ENCODE results near the gene POLR2J.
"Not testable (repeated sequence)": the region's sequence is repeated elsewhere in the genome, so short reads cannot be mapped to it uniquely, and the experiment has no call there.

POLR2J gene

DNA sequence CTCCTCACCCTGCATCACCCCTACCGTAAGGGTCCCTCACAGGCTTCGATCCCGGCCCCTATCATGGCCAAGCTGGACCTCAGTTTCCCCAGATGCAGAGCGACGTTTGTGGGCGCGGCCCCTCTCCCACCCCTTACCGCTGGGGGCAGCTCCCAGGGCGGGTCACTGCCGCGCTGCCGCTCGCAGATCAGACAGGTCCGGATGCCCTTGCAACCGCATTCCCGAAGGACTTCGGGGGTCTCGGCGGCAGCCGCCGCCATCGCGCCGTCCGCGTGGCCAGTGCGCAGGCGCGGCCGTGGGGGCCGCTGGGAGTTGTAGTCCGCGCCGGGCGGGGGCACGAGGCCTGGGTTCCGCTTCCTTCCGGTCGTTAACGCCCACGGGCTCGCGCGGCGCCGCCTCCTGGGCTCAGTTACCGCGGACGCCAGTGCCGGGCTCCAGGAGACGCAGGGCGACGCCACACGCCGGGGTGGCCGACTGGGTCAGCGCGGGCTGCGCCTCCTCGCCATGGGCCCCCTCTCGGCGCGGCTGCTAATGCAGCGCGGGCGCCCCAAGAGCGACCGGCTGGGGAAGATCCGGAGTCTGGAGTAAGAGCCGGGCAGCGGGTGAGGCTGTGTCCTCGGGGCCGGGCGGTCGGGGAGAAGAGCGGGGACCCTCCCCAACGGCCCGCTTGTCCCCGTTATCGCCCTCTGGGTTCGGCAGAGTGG, 14.0 kb downstream of the POLR2J start, which contains the start of the genes ALKBH4 and LRWD1:
TSS of gene ALKBH4 (minus strand) at position 287 of the 704 bp plus-strand sequence. CDS start at position 260, 27 bp downstream.
TSS of gene LRWD1 (plus strand) at position 408 of the 704 bp plus-strand sequence. CDS start at position 505, 97 bp downstream.
- peak; percentile 53 for DNase-seq

GRCh38 chr7:102463841-102464576, 14.7 kb downstream of the POLR2J start:
- DNase-seq = no peak

- no peak for DNase-seq
Observed at GRCh38 chr7:102460467-102460866, 18.3 kb downstream of the POLR2J start.

DNA sequence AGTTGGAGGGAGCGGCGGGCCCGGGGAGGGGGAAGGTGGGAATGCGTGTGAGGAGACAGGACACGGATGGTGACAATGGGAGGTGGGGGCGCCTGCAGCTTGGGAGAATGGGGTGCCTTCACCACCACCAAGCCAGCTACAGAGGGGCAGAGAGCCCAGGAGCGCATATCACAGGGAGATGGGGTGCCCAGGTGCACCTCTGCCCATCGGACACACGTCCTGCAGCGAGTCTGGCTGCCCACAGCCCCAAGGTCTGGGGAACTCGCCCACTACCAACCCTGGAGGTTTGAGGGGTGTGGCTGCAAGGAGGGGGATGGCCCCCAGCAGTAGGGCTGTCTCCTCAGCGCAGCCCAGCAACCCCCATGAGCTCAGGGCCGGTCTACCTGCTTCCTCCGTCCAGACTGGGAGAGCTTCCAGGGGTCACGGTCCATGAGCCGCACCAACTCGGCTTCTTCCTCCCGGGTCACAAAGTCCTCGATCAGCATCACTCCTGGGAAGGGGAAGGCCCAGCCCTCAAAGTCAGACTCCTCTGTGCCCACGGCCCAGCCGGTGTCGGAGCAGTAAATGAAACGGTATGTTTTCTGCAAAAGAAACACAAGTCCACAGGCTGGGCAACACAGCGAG, 19.4 kb downstream of the POLR2J start:
- DNase-seq = no peak

DNA sequence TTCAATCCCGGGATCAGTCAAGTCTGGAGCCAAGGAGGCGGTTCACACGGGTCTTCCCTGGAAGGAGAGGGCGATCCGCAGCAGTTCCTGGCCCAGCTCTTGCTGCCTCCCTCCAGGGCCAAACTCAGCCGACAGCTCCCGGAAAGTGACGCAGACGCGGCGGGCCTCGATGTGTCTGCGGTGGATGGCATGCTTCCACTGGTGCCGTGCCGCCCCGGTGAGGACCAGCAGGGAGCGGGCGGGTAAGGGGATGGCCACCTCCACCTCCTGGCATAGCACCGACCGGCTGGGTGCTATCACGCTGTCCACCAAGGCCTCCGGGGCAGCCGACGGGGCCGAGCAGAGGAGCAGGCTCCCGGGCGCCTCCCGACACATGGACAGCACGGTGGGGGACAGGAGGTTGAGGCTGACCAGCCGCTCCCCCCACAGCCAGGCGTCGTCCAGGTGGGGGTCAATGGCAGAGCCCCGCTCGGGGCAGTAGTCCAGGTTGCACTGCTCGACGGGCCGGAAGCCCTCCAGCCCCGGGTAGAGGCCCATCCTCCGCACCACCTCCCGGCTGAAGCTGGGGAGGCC, 21.3 kb downstream of the POLR2J start:
- DNase-seq = no peak

DNA sequence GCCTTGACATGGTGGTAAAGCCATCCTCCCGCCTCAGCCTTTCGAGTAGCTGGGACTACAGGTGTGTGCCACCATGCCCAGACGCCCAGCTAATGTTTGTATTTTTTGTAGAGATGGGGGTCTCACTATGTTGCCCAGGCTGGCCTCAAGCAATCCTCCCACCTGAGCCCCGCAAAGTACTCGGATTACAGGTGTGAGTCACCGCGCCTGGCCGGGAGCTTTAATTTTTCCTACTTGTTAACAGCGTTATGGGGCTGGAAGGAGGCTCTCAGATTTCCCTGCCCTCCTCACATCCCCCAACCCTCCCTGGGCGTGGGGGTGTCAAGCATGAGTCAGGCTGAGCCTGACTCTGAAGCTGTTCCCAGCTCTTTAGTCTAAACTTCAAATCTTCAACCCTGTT, 22.4 kb downstream of the POLR2J start:
- DNase-seq = no peak

- DNase-seq = no peak
Observed at GRCh38 chr7:102455596-102455995, 23.1 kb downstream of the POLR2J start.

DNA sequence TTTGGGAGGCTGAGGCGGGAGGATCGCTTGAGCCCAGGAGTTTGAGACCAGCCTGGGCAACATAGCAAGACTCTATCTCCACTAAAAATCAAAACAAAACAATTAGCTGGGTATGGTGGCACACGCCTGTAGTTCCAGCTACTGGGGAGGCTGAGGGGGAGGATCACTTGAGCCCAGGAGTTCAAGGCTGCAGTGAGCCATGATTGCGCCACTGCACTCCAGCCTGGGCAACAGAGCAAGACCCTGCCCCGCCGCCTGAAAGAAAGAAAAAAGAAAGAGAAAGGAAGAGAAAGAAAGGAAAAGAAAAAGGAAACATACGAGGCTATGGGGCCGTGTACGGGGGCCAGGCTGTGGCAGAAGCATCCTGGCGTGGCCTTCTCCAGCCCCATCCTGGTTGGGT, 23.8 kb downstream of the POLR2J start:
- DNase-seq = not testable (repeated sequence)

- no peak for DNase-seq
Observed at GRCh38 chr7:102454468-102454867, 24.3 kb downstream of the POLR2J start.

- peak; percentile 33 for DNase-seq
Observed at GRCh38 chr7:102453319-102453718, 25.4 kb downstream of the POLR2J start.

DNA sequence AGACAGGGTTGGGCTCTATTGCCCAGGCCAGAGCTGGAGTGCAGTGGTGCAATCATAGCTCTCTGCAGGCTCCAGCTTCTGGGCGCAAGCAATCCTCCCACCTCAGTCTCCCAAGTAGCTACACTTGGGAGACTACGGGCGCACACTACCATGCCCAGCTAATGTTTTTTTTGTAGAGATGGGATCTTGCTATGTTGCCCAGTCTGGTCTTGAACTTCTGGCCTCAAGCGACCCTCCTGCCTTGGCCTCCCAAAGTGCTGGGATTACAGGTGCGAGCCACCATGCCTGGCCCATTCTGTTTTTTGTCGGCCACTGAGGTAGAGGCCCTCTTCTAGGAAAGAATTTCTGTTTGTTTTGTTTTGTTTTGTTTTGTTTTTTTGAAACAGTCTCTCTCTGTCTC, 26.3 kb downstream of the POLR2J start:
- no peak for DNase-seq

DNA sequence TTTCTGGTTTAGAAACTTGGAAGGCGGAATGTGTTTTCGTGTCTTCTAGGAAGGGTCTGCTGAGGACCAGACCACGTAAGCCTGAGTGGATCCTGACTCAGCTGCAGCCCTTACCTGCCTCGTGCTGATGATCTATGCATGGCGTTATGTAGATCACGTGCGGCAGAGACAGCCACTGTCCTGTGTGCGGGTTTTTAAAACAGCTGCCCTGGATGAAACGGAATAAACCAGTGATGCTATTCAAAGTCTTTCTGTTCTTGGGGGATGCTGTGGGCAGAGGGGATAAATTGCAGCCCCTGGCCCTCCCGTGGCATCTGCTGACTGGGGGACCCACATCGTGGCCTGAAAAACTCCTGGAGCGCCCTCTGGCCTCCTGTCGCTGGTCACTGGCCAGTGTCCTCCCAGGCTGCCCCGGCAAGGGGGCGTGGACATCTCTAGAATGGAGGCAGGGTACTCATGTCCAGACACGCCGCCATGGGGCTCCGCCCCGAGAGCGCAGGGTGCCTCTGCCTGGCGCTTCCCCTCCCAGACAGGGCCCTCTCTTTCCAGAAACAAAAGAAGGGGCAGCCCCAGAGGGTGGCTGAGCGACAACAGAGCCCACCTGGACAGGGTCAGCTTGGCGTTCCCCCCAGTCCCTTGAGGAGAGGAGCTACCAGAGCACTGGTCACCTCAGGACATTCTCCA, 27.2 kb downstream of the POLR2J start:
- DNase-seq = no peak

GRCh38 chr7:102450242-102450641, 28.5 kb downstream of the POLR2J start:
- DNase-seq = no peak

DNA sequence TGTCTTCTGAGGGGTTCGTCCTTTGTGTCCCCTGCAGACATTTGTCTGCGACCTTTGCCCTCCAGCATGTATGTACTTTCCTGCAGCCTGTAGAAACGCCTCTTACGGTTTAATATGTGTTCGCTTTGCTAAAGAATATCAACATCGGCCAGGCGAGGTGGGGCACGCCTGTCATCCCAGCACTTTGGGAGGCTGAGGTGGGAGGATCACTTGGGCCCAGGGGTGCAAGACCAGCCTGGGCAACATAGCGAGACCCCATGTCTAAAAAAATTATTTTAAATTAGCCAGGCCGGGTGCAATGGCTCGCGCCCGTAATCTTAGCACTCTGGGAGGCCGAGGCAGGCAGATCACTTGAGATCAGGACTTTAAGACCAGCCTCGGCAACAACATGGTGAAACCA, 29.6 kb downstream of the POLR2J start:
- DNase-seq = no peak

- DNase-seq = no peak
Observed at GRCh38 chr7:102447311-102447710, 31.4 kb downstream of the POLR2J start.

- DNase-seq = no peak
Observed at GRCh38 chr7:102446387-102447156, 32.1 kb downstream of the POLR2J start.

DNA sequence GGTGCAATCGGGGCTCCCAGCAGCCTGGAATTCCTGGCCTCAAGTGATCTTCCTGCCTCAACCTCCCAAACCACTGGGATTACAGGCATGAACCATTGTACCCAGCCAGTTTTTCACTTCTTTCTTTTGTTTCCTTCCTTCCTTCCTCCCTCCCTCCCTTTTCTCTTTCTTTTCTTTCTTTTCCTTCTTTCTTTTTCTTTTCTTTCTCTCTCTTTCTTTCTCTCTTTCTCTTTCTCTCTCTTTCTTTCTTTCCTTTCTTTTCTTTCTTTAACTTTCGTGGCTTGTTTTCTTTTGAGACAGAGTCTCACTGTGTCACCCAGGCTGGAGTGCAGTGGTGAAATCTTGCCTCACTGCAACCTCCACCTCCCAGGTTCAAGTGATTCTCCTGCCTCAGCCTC, 33.0 kb downstream of the POLR2J start:
- no peak for DNase-seq

GRCh38 chr7:102444961-102445673, 33.6 kb downstream of the POLR2J start:
- no peak for DNase-seq

GRCh38 chr7:102439963-102440795, 38.5 kb downstream of the POLR2J start:
- DNase-seq = no peak

- DNase-seq = no peak
Observed at GRCh38 chr7:102436118-102436517, 42.6 kb downstream of the POLR2J start.

All from NCI-H187 treated with DMSO at 0.1 percent for 48 hours (cell line).